ENCODE measurements around the gene JOSD1. TPM values are rescaled to one million over a fixed set of nuclear protein-coding genes. Genes with fewer than 3 reads are reported as not detected.

JOSD1 gene
- total and polyA plus RNA-seq, 4 donors = 3.4 to 20.6 (median 14.7) TPM

- no peak for TF ChIP-seq REST (IDR thresholded peaks at IDR 0.05)
Measured at GRCh38 chr22:38716271-38716670, 15.5 kb upstream of the JOSD1 start (continued).

DNA sequence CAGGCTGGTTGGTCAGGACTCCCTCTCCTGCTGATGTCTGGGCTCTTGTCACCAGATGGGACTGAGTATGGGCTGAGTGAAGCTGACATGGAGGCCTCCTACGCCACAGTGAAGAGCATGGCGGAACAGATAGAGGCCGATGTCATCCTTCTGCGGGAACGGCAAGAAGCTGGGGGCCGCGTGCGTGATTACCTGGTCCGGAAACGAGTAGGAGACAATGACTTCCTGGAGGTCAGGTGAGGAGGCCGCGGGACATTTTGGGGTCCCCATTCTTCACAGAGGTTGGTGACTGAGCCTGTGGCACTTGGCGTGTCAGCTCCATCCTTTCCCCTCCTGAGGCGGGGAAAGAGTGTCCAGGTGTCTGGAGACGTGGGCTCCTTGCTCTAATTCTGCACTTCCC lies 15.1 kb upstream of the JOSD1 start:
- no peaks in the 10 kb centered on the region for H3K4me1 ChIP-seq (ENCODE audit: control insufficient read depth in 4 of 4, insufficient read depth in 4 of 4, low read length in 3 of 4)
- H3K4me3 ChIP-seq (ENCODE audit: low read depth in 1 of 3, low read length in 3 of 3) = no peak overlapping the region
- no peak for TF ChIP-seq MAX (IDR thresholded peaks at IDR 0.05)
- no peak for TF ChIP-seq GABPA (IDR thresholded peaks at IDR 0.05 in 1 of 2, conservative IDR thresholded peaks at IDR 0.05 in 1 of 2)
- no peak for TF ChIP-seq EGR1 (IDR thresholded peaks at IDR 0.05; ENCODE audit: low read depth in 2 of 2)
- no peak for TF ChIP-seq YY1 (IDR thresholded peaks at IDR 0.05)
- no peak for TF ChIP-seq RXRA (IDR thresholded peaks at IDR 0.05)
- no peak for TF ChIP-seq RAD21 (IDR thresholded peaks at IDR 0.05)
- no peak for TF ChIP-seq HNF4A (conservative IDR thresholded peaks at IDR 0.05)
- no peak for TF ChIP-seq SP1 (IDR thresholded peaks at IDR 0.05)
- no peak for TF ChIP-seq FOXA1 (IDR thresholded peaks at IDR 0.05)
- no peak for TF ChIP-seq HNF4G (IDR thresholded peaks at IDR 0.05)
- no peak for TF ChIP-seq CTCF (IDR thresholded peaks at IDR 0.05; ENCODE audit: low read depth, low read length, missing input control)
- no peak for TF ChIP-seq FOXA2 (IDR thresholded peaks at IDR 0.05)
- no peaks in the 10 kb centered on the region for H3K27me3 ChIP-seq (ENCODE audit: control insufficient read depth in 4 of 4, insufficient read depth in 4 of 4, low read length in 3 of 4)
- DNase-seq (ENCODE audit: low spot score) = no peak
- over 99% methylated on average over 15 of the region's 15 CpGs for WGBS
- H3K9me3 ChIP-seq (ENCODE audit: control insufficient read depth in 4 of 4, low read length in 3 of 4) = no peaks in the 10 kb centered on the region
- H3K9ac ChIP-seq (ENCODE audit: low read depth in 1 of 2, low read length in 2 of 2) = no peak overlapping the region
- H3K27ac ChIP-seq (ENCODE audit: low read depth in 1 of 2, low read length in 2 of 2) = no peak overlapping the region
- peaks cover 6 to 30% (median 18%) of the 10 kb centered on the region in 4 donors for H3K36me3 ChIP-seq (ENCODE audit: control insufficient read depth in 4 of 4, insufficient read depth in 3 of 4, low read depth in 1 of 4, low read length in 3 of 4)

GRCh38 chr22:38715176-38715764 lies 14.5 kb upstream of the JOSD1 start:
- Histone ChIP-seq H3K9me3 (ENCODE audit: control insufficient read depth in 4 of 4, low read length in 3 of 4) (no peaks in the 10 kb centered on the region), H3K27me3 (ENCODE audit: control insufficient read depth in 4 of 4, insufficient read depth in 4 of 4, low read length in 3 of 4) (no peaks in the 10 kb centered on the region), H3K27ac (ENCODE audit: low read depth in 1 of 2, low read length in 2 of 2) (no peak overlapping the region), H3K9ac (ENCODE audit: low read depth in 1 of 2, low read length in 2 of 2) (no peak overlapping the region), H3K4me1 (ENCODE audit: control insufficient read depth in 4 of 4, insufficient read depth in 4 of 4, low read length in 3 of 4) (no peaks in the 10 kb centered on the region), H3K4me3 (ENCODE audit: low read depth in 1 of 3, low read length in 3 of 3) (no peak overlapping the region), H3K36me3 (ENCODE audit: control insufficient read depth in 4 of 4, insufficient read depth in 3 of 4, low read depth in 1 of 4, low read length in 3 of 4) (peaks cover 6 to 30% (median 16%) of the 10 kb centered on the region in 4 donors)
- TF ChIP-seq NR2F2 (IDR thresholded peaks at IDR 0.05) (no peak), GABPA (IDR thresholded peaks at IDR 0.05 in 1 of 2, conservative IDR thresholded peaks at IDR 0.05 in 1 of 2) (no peak), YY1 (IDR thresholded peaks at IDR 0.05) (no peak), HNF4G (IDR thresholded peaks at IDR 0.05) (no peak), MAX (IDR thresholded peaks at IDR 0.05) (no peak), REST (IDR thresholded peaks at IDR 0.05) (no peak), JUND (IDR thresholded peaks at IDR 0.05) (no peak)
- DNase-seq (ENCODE audit: low spot score) = no peak
- WGBS = 86% methylated on average over 9 of the region's 9 CpGs

All from liver (tissue), 9 donors.